HepG2 (cell line): ENCODE data around the gene AGER. TPM values are rescaled to one million over a fixed set of nuclear protein-coding genes. Genes with fewer than 3 reads are reported as not detected.

Source experiments
- BRCA1 ChIP-seq: sonication (generic); formaldehyde crosslinking; IDR thresholded peaks from 2 replicates; pipeline ENCODE4 v1.4.0; 2020; ENCODE audit warnings: missing genetic modification reagents
- CAMTA2 ChIP-seq: sonication (generic); formaldehyde crosslinking; IDR thresholded peaks from 2 replicates; pipeline ENCODE4 v1.4.0; 2020; ENCODE audit warnings: mild to moderate bottlenecking, missing genetic modification reagents, borderline replicate concordance
- ETV6 ChIP-seq: sonication (generic); formaldehyde crosslinking; conservative IDR thresholded peaks from 2 replicates; pipeline ENCODE4 v1.4.0; 2020; ENCODE audit warnings: missing genetic modification reagents
- JUND ChIP-seq: sonication (generic); formaldehyde crosslinking; IDR thresholded peaks from 2 replicates; pipeline ENCODE4 v1.8.0; 2022; ENCODE audit warnings: mild to moderate bottlenecking, missing genetic modification reagents
- NFIC ChIP-seq: IDR thresholded peaks from 2 replicates; pipeline ENCODE4 v1.6.1; 2012; ENCODE audit warnings: mild to moderate bottlenecking, low read length, inconsistent platforms
- NR2F2 ChIP-seq: IDR thresholded peaks from 2 replicates; pipeline ENCODE4 v1.6.1; 2012; ENCODE audit warnings: low read depth, inconsistent platforms, borderline replicate concordance
- POGZ ChIP-seq: sonication (generic); formaldehyde crosslinking; IDR thresholded peaks from 2 replicates; pipeline ENCODE4 v1.4.0; 2020; ENCODE audit warnings: mild to moderate bottlenecking, missing genetic modification reagents
- SETDB1 ChIP-seq: sonication (generic); formaldehyde crosslinking; IDR thresholded peaks from 2 replicates; pipeline ENCODE4 v1.5.1; 2020; ENCODE audit warnings: missing genetic modification reagents, mild to moderate bottlenecking, borderline replicate concordance
- SMARCE1 ChIP-seq: fragments of 450-650 bp; IDR thresholded peaks from 2 replicates; pipeline ENCODE4 v1.6.1; 2017; ENCODE audit warnings: borderline replicate concordance
- ZFAT ChIP-seq: sonication (generic); formaldehyde crosslinking; conservative IDR thresholded peaks from 2 replicates; pipeline ENCODE4 v1.8.1; 2023; ENCODE audit warnings: missing genetic modification reagents, inconsistent platforms
- ZKSCAN1 ChIP-seq: fragments of 150-350 bp; IDR thresholded peaks from 2 replicates; pipeline ENCODE4 v1.6.1; 2014; ENCODE audit warnings: low read length
- ZMYM2 ChIP-seq: sonication (generic); formaldehyde crosslinking; IDR thresholded peaks from 2 replicates; pipeline ENCODE4 v1.8.0; 2022; ENCODE audit warnings: mild to moderate bottlenecking, missing genetic modification reagents
- ZNF766 ChIP-seq: sonication (generic); formaldehyde crosslinking; IDR thresholded peaks from 2 replicates; pipeline ENCODE4 v1.5.0; 2020; ENCODE audit warnings: missing genetic modification reagents, borderline replicate concordance
- polyA plus RNA-seq, 8 experiments: library from polyadenylated mRNA; depleted of rRNA in 3 of 8; stranded (reverse) in 7 of 8; unstranded in 1 of 8; fragments of >200 nt; fragmentation: Illumina TruSeq in 4 of 8; extraction: Trizol in 4 of 8; gene quantifications; 2 replicates each; pipeline versions ENCODE4 v1.2.1 to v1.2.3, GENCODE V29; 2011 to 2016; ENCODE audit warnings: low read depth in 4 of 8, missing spikeins in 1 of 8, mixed read lengths in 1 of 8; ENCODE audit not compliant: insufficient read depth in 1 of 8
- total RNA-seq, 5 experiments: library from RNA; depleted of rRNA; stranded (reverse); fragments of >200 nt; fragmentation: Illumina TruSeq; extraction: Trizol; gene quantifications; 2 replicates each; pipeline ENCODE4 v1.2.3, GENCODE V29; 2016; ENCODE audit warnings: low read depth in 1 of 5
- TF ChIP-seq, protein P1 (sequence below), 2 experiments: fragments of 450-650 bp in 1 of 2; sonication (generic) in 1 of 2; formaldehyde crosslinking; IDR thresholded peaks; 2 replicates each; pipeline versions ENCODE4 v1.5.0 to v1.8.0; 2020 to 2022; ENCODE audit warnings: mild to moderate bottlenecking in 1 of 2, missing genetic modification reagents in 1 of 2
- TF ChIP-seq, protein P2 (sequence below): sonication (generic); formaldehyde crosslinking; IDR thresholded peaks from 2 replicates; pipeline ENCODE4 v1.4.0; 2020; ENCODE audit warnings: missing genetic modification reagents
- TF ChIP-seq, protein P3 (sequence below): sonication (generic); formaldehyde crosslinking; IDR thresholded peaks from 2 replicates; pipeline ENCODE4 v1.4.0; 2020; ENCODE audit warnings: mild to moderate bottlenecking, missing genetic modification reagents
- TF ChIP-seq, protein P4 (sequence below): sonication (generic); formaldehyde crosslinking; IDR thresholded peaks from 2 replicates; pipeline ENCODE4 v1.4.0; 2020; ENCODE audit warnings: mild to moderate bottlenecking, missing genetic modification reagents
- TF ChIP-seq, protein P5 (sequence below): sonication (generic); formaldehyde crosslinking; IDR thresholded peaks from 2 replicates; pipeline ENCODE4 v1.8.1; 2023; ENCODE audit warnings: mild to moderate bottlenecking, inconsistent platforms, moderate library complexity, missing genetic modification reagents, borderline replicate concordance

The AGER gene
- total and polyA plus RNA-seq, 2 of the 13 experiments (the other 11 are each of a cell fraction or from before 2014, with no cell fraction given), result 1.9 to 5.1 TPM

DNA sequence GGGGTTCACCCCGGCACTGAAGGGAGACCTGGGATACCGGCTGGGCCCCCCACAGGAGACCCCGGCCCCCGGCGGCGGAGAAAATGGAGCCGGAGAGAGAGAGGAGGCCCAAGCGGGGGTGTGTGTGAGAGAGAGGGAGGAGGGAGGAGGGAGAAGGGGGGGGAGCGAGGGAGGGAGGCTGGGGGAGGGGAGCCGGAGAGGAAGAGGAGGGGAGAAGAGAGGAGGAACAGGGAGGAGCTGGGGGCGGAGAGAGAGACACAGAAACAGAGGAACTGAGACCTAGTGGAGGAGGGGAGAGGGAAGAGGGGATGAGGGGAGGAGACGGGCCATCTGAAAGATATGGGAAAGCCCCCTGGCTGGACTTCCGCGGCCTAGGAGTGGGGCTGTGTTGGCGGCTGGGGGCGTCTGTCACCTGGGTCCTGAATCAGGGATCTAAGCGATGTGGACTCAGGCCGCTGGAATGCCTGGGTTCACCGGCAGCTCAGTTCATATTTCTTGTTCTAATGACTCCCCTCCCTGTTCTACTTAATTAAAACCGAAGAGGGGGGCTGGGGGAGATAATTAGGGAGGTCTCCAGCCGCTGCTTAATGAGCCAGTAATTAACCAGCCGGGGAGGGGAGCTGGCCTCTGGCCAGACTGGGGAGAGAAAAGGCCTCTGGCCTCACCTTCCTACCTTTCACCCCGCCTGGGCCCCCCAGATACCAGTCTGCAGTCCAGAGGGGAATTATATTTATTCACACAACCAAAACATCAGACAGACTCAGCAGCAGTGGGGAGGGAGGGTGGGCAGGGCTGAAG is 6.2 kb upstream of the AGER start, which contains the start of gene PBX2 (continued):
- TF ChIP-seq, protein P1, sequence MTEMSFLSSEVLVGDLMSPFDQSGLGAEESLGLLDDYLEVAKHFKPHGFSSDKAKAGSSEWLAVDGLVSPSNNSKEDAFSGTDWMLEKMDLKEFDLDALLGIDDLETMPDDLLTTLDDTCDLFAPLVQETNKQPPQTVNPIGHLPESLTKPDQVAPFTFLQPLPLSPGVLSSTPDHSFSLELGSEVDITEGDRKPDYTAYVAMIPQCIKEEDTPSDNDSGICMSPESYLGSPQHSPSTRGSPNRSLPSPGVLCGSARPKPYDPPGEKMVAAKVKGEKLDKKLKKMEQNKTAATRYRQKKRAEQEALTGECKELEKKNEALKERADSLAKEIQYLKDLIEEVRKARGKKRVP (CRISPR knock-in tag; IDR thresholded peaks at IDR 0.05), result no peak
- TF ChIP-seq, protein P2, sequence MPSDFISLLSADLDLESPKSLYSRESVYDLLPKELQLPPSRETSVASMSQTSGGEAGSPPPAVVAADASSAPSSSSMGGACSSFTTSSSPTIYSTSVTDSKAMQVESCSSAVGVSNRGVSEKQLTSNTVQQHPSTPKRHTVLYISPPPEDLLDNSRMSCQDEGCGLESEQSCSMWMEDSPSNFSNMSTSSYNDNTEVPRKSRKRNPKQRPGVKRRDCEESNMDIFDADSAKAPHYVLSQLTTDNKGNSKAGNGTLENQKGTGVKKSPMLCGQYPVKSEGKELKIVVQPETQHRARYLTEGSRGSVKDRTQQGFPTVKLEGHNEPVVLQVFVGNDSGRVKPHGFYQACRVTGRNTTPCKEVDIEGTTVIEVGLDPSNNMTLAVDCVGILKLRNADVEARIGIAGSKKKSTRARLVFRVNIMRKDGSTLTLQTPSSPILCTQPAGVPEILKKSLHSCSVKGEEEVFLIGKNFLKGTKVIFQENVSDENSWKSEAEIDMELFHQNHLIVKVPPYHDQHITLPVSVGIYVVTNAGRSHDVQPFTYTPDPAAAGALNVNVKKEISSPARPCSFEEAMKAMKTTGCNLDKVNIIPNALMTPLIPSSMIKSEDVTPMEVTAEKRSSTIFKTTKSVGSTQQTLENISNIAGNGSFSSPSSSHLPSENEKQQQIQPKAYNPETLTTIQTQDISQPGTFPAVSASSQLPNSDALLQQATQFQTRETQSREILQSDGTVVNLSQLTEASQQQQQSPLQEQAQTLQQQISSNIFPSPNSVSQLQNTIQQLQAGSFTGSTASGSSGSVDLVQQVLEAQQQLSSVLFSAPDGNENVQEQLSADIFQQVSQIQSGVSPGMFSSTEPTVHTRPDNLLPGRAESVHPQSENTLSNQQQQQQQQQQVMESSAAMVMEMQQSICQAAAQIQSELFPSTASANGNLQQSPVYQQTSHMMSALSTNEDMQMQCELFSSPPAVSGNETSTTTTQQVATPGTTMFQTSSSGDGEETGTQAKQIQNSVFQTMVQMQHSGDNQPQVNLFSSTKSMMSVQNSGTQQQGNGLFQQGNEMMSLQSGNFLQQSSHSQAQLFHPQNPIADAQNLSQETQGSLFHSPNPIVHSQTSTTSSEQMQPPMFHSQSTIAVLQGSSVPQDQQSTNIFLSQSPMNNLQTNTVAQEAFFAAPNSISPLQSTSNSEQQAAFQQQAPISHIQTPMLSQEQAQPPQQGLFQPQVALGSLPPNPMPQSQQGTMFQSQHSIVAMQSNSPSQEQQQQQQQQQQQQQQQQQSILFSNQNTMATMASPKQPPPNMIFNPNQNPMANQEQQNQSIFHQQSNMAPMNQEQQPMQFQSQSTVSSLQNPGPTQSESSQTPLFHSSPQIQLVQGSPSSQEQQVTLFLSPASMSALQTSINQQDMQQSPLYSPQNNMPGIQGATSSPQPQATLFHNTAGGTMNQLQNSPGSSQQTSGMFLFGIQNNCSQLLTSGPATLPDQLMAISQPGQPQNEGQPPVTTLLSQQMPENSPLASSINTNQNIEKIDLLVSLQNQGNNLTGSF (CRISPR knock-in tag), result no peak
- TF ChIP-seq CAMTA2 (0 out of 2 replicates have a peak, but pooled peaks have one; percentile 20), ZKSCAN1 (no peak), JUND (CRISPR knock-in tag) (no peak), NFIC (no peak), BRCA1 (no peak), POGZ (CRISPR knock-in tag) (peak; percentile 39), ZFAT (CRISPR knock-in tag) (no peak), ZMYM2 (CRISPR knock-in tag) (no peak), ZNF766 (CRISPR knock-in tag) (no peak), SMARCE1 (no peak), SETDB1 (no peak), NR2F2 (no peak), ETV6 (CRISPR knock-in tag) (no peak)
- TF ChIP-seq, protein P3, sequence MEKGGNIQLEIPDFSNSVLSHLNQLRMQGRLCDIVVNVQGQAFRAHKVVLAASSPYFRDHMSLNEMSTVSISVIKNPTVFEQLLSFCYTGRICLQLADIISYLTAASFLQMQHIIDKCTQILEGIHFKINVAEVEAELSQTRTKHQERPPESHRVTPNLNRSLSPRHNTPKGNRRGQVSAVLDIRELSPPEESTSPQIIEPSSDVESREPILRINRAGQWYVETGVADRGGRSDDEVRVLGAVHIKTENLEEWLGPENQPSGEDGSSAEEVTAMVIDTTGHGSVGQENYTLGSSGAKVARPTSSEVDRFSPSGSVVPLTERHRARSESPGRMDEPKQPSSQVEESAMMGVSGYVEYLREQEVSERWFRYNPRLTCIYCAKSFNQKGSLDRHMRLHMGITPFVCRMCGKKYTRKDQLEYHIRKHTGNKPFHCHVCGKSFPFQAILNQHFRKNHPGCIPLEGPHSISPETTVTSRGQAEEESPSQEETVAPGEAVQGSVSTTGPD (CRISPR knock-in tag), result 0 out of 2 replicates have a peak, but pooled peaks have one; percentile 48
- TF ChIP-seq, protein P4, sequence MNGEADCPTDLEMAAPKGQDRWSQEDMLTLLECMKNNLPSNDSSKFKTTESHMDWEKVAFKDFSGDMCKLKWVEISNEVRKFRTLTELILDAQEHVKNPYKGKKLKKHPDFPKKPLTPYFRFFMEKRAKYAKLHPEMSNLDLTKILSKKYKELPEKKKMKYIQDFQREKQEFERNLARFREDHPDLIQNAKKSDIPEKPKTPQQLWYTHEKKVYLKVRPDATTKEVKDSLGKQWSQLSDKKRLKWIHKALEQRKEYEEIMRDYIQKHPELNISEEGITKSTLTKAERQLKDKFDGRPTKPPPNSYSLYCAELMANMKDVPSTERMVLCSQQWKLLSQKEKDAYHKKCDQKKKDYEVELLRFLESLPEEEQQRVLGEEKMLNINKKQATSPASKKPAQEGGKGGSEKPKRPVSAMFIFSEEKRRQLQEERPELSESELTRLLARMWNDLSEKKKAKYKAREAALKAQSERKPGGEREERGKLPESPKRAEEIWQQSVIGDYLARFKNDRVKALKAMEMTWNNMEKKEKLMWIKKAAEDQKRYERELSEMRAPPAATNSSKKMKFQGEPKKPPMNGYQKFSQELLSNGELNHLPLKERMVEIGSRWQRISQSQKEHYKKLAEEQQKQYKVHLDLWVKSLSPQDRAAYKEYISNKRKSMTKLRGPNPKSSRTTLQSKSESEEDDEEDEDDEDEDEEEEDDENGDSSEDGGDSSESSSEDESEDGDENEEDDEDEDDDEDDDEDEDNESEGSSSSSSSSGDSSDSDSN (CRISPR knock-in tag), result peak; percentile 35; the same call in 1 of the 2 replicates
- TF ChIP-seq, protein P5, sequence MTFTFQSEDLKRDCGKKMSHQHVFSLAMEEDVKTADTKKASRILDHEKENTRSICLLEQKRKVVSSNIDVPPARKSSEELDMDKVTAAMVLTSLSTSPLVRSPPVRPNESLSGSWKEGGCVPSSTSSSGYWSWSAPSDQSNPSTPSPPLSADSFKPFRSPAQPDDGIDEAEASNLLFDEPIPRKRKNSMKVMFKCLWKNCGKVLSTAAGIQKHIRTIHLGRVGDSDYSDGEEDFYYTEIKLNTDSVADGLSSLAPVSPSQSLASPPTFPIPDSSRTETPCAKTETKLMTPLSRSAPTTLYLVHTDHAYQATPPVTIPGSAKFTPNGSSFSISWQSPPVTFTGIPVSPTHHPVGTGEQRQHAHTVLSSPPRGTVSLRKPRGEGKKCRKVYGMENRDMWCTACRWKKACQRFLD, result no peak
